GM13976 (cell line): ENCODE data around the gene CDH10.

ENCODE experiments used
- DNase-seq: peaks from one replicate; pipeline ENCODE4 v3.0.0; 2012; ENCODE audit warnings: low spot score
- CTCF ChIP-seq: IDR thresholded peaks from 2 replicates; pipeline ENCODE4 v1.5.1; 2012; ENCODE audit warnings: borderline replicate concordance, mild to moderate bottlenecking; ENCODE audit not compliant: insufficient read depth; ENCODE audit errors: extremely low read depth, missing control alignments, control extremely low read depth
- in situ Hi-C: fragments of 300-500 bp; cut with MboI; formaldehyde crosslinking; loops from one replicate; pipeline ENCODE4 v1.12.0; 2022; ENCODE audit warnings: low sequenced_read_pairs, mixed read lengths, inconsistent platforms; ENCODE audit not compliant: unreplicated experiment

CDH10 gene

DNA sequence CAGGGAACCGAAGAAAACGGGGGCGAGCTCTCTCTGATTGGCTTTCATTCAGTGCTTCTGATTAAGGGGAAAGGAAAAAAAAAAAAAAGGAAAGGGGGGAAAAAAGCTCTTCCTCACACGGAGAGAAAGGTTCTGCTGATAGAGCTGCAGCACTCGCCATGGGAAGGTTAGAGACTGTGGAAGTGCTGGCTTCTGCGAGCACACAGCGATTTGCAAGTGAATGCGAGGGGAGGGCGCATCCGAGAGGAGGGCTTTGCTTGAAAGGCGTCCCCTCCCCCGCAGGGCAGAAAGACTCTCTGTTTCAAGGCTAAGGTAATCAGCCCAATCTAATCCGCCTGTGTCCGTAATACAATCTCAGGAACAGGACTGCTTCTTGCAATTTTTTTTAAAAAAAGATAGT lies at the start of gene CDH10:
CDH10 (minus strand) TSS at position 218 of the 400 bp plus-strand sequence. CDS start 51,488 bp downstream, outside the sequence.
- DNase-seq: no peak
- in situ Hi-C loops: no loop called here
- no peak for TF ChIP-seq CTCF

GRCh38 chr5:24693609-24694008 lies 48.8 kb upstream of the CDH10 start:
- no peak for TF ChIP-seq CTCF
- DNase-seq: no peak
- in situ Hi-C loops: no loop called here

- no peak for TF ChIP-seq CTCF
- in situ Hi-C loops: no loop called here
- DNase-seq: no peak
These were observed 46.3 kb upstream of the CDH10 start for GRCh38 chr5:24691074-24691473.

- no peak for TF ChIP-seq CTCF
- in situ Hi-C loops: no loop called here
- DNase-seq: no peak
These were observed 36.3 kb upstream of the CDH10 start for GRCh38 chr5:24681106-24681505.

GRCh38 chr5:24668050-24668449 lies 23.3 kb upstream of the CDH10 start:
- no peak for DNase-seq
- in situ Hi-C loops: no loop called here
- no peak for TF ChIP-seq CTCF

DNA sequence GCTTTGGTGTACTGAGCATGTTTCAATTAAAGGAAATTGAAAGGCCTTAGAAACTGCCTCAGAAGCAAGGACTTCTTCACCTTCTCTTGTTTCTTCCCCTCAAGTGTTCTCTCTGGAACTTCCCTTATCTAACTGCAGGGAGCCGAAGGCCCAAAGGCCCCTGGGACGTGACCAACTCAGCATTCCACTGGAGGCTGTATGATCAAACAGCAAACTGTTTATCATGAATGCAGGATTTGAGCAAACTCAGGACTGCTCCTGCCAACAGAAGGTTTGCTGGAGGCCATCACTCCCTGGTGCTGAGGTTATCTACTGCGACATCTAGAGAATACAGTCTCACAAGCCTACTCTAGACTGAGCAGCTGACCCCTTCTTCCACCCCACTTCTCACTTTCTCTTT lies 4.8 kb upstream of the CDH10 start:
- no peak for TF ChIP-seq CTCF
- in situ Hi-C loops: no loop called here
- no peak for DNase-seq

DNA sequence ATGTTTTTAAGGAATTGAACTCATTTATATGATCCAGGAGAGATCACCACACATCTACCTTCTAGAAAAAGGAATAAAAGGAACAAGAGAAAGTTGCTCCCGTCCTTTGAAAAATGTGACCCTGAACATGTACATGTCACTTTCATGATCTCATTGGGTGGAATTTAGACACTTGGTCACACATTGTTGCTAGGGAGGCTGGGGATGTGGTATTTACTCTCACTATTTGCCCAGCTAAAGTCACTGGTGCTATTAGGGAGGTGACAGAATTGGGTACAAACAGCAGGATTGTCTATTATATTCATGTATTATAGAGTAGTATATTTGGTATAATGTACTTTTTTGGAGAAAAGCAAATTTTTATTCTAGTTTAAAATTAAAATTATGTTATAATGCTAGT lies 2.1 kb upstream of the CDH10 start:
- DNase-seq: no peak
- no peak for TF ChIP-seq CTCF
- in situ Hi-C loops: no loop called here
